SU-DHL-6 (cell line): ENCODE data around the gene DPP10.

ENCODE experiments used
- H2AFZ ChIP-seq: fragments of 200-600 bp; sonication (generic); 2 replicates; pipeline ENCODE4 v1.6.1; 2014; ENCODE audit warnings: low read depth, mild to moderate bottlenecking, moderate library complexity, mixed read lengths, antibody characterized with exemption, low read length; ENCODE audit not compliant: severe bottlenecking
- H3F3A ChIP-seq: fragments of 200-600 bp; shearing (Covaris generic); 2 replicates; pipeline ENCODE4 v1.6.0; 2016; ENCODE audit warnings: antibody characterized with exemption, mild to moderate bottlenecking; ENCODE audit not compliant: insufficient read depth
- H3K27ac ChIP-seq: fragments of 200-600 bp; sonication (generic); 2 replicates; pipeline ENCODE4 v1.5.1; 2016; ENCODE audit warnings: low read depth, mild to moderate bottlenecking, low read length, moderate library complexity, mixed read lengths
- H3K27me3 ChIP-seq: fragments of 200-600 bp; sonication (generic), shearing (Covaris generic); 2 replicates; pipeline ENCODE4 v1.6.0; 2014; ENCODE audit warnings: mild to moderate bottlenecking, low read length
- H3K36me3 ChIP-seq: fragments of 200-600 bp; sonication (generic); 2 replicates; pipeline ENCODE4 v1.6.1; 2014; ENCODE audit warnings: mild to moderate bottlenecking, low read length, mixed read lengths
- H3K4me2 ChIP-seq: fragments of 300-600, 200-600 bp; shearing (Covaris generic), sonication (generic); 2 replicates; pipeline ENCODE4 v1.6.0; 2014; ENCODE audit warnings: low read length, low read depth, mild to moderate bottlenecking; ENCODE audit not compliant: poor library complexity, severe bottlenecking
- H3K4me3 ChIP-seq: fragments of 200-600 bp; sonication (generic); 2 replicates; pipeline ENCODE4 v1.5.1; 2014; ENCODE audit warnings: antibody characterized with exemption, low read length, mild to moderate bottlenecking, mixed read lengths; ENCODE audit not compliant: insufficient read depth, poor library complexity, severe bottlenecking
- H3K79me2 ChIP-seq: fragments of 200-600 bp; sonication (generic); 2 replicates; pipeline ENCODE4 v1.6.1; 2014; ENCODE audit warnings: mild to moderate bottlenecking, low read length, moderate library complexity; ENCODE audit not compliant: insufficient read depth
- H3K9ac ChIP-seq: fragments of 200-600 bp; sonication (generic); 2 replicates; pipeline ENCODE4 v1.7.0; 2014; ENCODE audit warnings: mild to moderate bottlenecking, low read length
- H3K9me2 ChIP-seq: fragments of 200-600 bp; sonication (generic); replicated peaks from 2 replicates; pipeline ENCODE4 v1.6.1; 2014; ENCODE audit warnings: low read length; ENCODE audit not compliant: insufficient read depth
- H3K9me3 ChIP-seq: fragments of 200-600 bp; sonication (generic); 2 replicates; pipeline ENCODE4 v1.6.1; 2014; ENCODE audit warnings: low read length, mixed read lengths; ENCODE audit not compliant: insufficient read depth
- H4K20me1 ChIP-seq: fragments of 200-600 bp; sonication (generic); 2 replicates; pipeline ENCODE4 v1.6.1; 2014; ENCODE audit warnings: low read depth, mild to moderate bottlenecking, antibody characterized with exemption, low read length, moderate library complexity, mixed read lengths
- EZH2phosphoT487 ChIP-seq: fragments of 200-600 bp; sonication (generic), shearing (Covaris generic); conservative IDR thresholded peaks from 2 replicates; pipeline ENCODE4 v1.6.1; 2018; ENCODE audit warnings: mild to moderate bottlenecking, antibody characterized with exemption, low read length, moderate library complexity, mixed read lengths
- TF ChIP-seq, protein P1 (sequence below): fragments of 200-600 bp; sonication (generic); IDR thresholded peaks from one replicate; pipeline ENCODE4 v1.5.1; 2017; ENCODE audit warnings: antibody characterized with exemption, mild to moderate bottlenecking, low read length, moderate library complexity; ENCODE audit not compliant: insufficient read depth, poor library complexity, severe bottlenecking

DPP10 gene

DNA sequence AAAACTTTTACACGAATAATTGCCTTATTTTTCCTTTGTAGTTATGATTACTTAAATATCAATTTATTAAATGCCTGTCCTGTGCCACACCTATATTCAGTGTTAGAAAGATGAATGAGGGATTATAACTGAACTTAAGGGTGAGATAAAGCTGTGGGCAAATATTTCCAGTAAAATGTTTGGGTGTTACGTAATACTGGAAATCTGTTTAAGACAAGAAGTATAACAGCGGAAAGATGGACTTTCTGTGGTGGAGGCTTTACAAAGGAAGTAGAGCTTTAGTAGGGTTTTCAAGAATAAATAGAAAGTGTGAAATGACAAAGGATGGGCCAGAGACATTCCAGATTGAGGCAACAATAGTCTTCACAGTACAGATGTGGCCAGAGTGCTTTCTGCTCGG, 927.0 kb downstream of the DPP10 start:
- Histone ChIP-seq H3K27me3 (no peaks in the 10 kb centered on the region), H2AFZ (no peak overlapping the region), H3K9me2 (no peaks in the 10 kb centered on the region), H3F3A (no peaks in the 10 kb centered on the region), H3K4me2 (no peak overlapping the region), H3K9ac (no peak overlapping the region), H3K27ac (no peak overlapping the region), H4K20me1 (no peaks in the 10 kb centered on the region), H3K79me2 (no peaks in the 10 kb centered on the region), H3K36me3 (no peaks in the 10 kb centered on the region), H3K9me3 (peaks cover 4% of the 10 kb centered on the region; the same call in 1 of the 2 replicates), H3K4me3 (no peak overlapping the region)
- TF ChIP-seq EZH2phosphoT487: no peak
- TF ChIP-seq, protein P1, sequence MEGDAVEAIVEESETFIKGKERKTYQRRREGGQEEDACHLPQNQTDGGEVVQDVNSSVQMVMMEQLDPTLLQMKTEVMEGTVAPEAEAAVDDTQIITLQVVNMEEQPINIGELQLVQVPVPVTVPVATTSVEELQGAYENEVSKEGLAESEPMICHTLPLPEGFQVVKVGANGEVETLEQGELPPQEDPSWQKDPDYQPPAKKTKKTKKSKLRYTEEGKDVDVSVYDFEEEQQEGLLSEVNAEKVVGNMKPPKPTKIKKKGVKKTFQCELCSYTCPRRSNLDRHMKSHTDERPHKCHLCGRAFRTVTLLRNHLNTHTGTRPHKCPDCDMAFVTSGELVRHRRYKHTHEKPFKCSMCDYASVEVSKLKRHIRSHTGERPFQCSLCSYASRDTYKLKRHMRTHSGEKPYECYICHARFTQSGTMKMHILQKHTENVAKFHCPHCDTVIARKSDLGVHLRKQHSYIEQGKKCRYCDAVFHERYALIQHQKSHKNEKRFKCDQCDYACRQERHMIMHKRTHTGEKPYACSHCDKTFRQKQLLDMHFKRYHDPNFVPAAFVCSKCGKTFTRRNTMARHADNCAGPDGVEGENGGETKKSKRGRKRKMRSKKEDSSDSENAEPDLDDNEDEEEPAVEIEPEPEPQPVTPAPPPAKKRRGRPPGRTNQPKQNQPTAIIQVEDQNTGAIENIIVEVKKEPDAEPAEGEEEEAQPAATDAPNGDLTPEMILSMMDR: no peak

DNA sequence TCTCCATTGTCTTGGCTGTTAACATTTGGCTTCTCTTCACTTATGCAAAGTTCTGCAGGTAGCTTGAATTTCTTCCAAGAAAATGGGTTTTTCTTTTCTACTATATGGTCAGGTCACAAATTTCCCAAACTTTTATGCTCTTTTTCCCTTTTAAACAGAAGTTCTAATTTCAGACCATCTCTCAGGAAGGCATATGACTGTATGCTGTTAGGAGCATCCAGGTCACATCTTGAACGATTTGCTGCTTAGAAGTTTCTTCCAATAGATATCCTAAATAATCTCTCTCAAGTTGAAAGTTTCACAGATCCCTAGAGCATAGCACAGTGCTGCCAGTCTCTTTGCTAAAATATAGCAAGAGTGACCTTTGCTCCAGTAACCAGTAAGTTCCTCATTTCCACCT, 932.5 kb downstream of the DPP10 start:
- Histone ChIP-seq H3K9me2 (no peaks in the 10 kb centered on the region), H3F3A (no peaks in the 10 kb centered on the region), H3K9me3 (peaks cover 10% of the 10 kb centered on the region; the same call in 1 of the 2 replicates), H2AFZ (no peak overlapping the region), H3K9ac (no peak overlapping the region), H3K4me2 (no peak overlapping the region), H3K79me2 (no peaks in the 10 kb centered on the region), H3K27me3 (no peaks in the 10 kb centered on the region), H4K20me1 (no peaks in the 10 kb centered on the region), H3K27ac (no peak overlapping the region), H3K4me3 (no peak overlapping the region), H3K36me3 (no peaks in the 10 kb centered on the region)
- no peak for TF ChIP-seq EZH2phosphoT487
- TF ChIP-seq, protein P1: no peak

DNA sequence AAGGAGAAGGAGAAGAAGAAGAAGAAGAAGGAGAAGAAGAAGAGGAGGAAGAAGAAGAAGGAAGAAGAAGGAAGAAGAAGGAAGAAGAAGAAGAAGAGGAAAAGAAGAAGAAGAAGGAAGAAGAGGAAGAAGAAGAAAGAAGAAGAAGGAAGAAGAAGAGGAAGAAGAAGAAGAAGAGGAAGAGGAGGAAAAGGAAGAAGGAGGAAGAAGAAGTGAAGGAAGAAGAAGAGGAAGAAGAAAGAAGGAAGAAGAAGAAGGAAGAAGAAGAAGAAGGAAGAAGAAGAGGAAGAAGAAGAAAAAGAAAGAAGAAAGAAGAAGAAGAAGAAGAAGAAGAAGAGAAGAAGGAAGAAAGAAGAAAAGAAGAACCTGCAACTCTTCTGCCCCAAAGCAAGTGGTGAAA, 942.0 kb downstream of the DPP10 start:
- no peak overlapping the region for H3K27ac ChIP-seq
- no peak overlapping the region for H3K9ac ChIP-seq
- H3K27me3 ChIP-seq: no peaks in the 10 kb centered on the region
- no peak overlapping the region for H2AFZ ChIP-seq
- no peaks in the 10 kb centered on the region for H3K9me2 ChIP-seq
- no peaks in the 10 kb centered on the region for H3K36me3 ChIP-seq
- H3K9me3 ChIP-seq: no peaks in the 10 kb centered on the region
- H3K79me2 ChIP-seq: no peaks in the 10 kb centered on the region
- TF ChIP-seq, protein P1: no peak
- no peak for TF ChIP-seq EZH2phosphoT487
- H4K20me1 ChIP-seq: no peaks in the 10 kb centered on the region
- no peak overlapping the region for H3K4me3 ChIP-seq
- no peaks in the 10 kb centered on the region for H3F3A ChIP-seq
- H3K4me2 ChIP-seq: no peak overlapping the region

DNA sequence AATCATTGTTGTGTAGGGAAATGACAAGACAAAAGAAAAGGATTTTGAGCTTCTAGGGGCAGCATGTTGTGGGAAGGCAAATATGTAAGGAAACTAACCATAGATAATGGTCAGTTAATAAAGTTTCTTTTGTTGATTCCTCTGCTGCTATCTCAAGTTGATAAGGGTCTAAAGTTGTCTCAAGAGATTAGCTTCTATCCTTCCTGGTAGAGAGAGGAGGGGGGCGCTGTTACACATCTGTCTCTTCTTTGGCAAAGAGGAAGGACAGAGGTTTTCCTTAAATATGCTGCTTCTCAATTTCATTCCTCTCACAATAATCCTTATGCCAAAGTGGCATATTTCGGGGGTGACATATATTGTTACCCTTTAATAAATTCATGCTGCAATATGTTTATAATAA, 944.0 kb downstream of the DPP10 start:
- Histone ChIP-seq H3K4me2 (no peak overlapping the region), H3K36me3 (no peaks in the 10 kb centered on the region), H3K9ac (no peak overlapping the region), H3K27ac (no peak overlapping the region), H4K20me1 (no peaks in the 10 kb centered on the region), H3F3A (no peaks in the 10 kb centered on the region), H3K9me3 (no peaks in the 10 kb centered on the region), H2AFZ (no peak overlapping the region), H3K79me2 (no peaks in the 10 kb centered on the region), H3K27me3 (no peaks in the 10 kb centered on the region), H3K4me3 (no peak overlapping the region), H3K9me2 (no peaks in the 10 kb centered on the region)
- TF ChIP-seq, protein P1: no peak
- TF ChIP-seq EZH2phosphoT487: no peak
